GM12875 (cell line): ENCODE results near the gene HSD17B2.

Experiments
- H3K4me3 ChIP-seq: one replicate; pipeline ENCODE4 v1.5.1; 2011; ENCODE audit warnings: low read depth, low read length, control low read depth
- TF ChIP-seq, protein P1 (sequence below): IDR thresholded peaks from 2 replicates; pipeline ENCODE4 v1.5.1; 2011; ENCODE audit warnings: low read depth, mild to moderate bottlenecking, control low read depth, inconsistent platforms, low read length, moderate library complexity, borderline replicate concordance; ENCODE audit not compliant: insufficient read depth

Gene HSD17B2

DNA sequence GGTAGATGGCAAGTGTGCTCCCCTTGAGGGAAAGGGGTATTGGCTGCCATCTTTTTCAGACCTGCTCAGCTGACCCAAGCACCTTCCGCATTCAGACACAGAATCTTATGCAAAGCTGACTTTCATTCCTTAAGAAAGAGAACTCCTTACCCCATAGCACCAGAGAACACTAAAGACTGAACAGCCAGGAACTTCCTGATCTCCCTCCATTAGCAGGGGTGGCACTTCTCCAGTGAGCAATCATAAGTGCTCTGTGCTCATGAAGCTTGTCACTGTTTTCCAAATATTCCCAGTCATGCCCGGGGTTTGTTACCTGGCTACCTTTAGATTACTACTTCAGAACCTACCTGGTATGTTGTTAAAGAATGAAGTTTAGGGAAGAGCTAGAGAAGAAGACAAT, 11.9 kb downstream of the HSD17B2 start:
- H3K4me3 ChIP-seq = no peak overlapping the region
- TF ChIP-seq, protein P1, sequence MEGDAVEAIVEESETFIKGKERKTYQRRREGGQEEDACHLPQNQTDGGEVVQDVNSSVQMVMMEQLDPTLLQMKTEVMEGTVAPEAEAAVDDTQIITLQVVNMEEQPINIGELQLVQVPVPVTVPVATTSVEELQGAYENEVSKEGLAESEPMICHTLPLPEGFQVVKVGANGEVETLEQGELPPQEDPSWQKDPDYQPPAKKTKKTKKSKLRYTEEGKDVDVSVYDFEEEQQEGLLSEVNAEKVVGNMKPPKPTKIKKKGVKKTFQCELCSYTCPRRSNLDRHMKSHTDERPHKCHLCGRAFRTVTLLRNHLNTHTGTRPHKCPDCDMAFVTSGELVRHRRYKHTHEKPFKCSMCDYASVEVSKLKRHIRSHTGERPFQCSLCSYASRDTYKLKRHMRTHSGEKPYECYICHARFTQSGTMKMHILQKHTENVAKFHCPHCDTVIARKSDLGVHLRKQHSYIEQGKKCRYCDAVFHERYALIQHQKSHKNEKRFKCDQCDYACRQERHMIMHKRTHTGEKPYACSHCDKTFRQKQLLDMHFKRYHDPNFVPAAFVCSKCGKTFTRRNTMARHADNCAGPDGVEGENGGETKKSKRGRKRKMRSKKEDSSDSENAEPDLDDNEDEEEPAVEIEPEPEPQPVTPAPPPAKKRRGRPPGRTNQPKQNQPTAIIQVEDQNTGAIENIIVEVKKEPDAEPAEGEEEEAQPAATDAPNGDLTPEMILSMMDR = no peak

DNA sequence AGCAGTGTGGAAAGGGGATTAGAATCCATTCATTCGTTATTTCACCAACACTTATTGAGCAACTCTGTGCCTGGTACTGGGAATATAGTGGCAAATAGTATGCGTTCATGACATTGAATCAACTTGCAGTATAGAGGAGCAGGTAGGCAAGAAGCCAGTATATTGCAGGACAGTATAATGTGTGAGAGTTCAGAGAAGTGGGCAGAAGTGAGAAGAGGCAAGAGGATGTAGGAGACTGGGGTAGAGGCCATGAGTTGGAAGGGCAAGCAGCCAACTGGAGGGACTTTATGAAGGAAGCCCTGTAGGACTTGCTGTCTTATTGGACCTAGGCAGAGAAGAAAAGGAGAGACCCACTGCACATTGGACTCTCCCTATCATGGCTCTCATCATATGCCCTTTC, 12.3 kb downstream of the HSD17B2 start:
- no peak overlapping the region for H3K4me3 ChIP-seq
- TF ChIP-seq, protein P1 = no peak

- H3K4me3 ChIP-seq = no peak overlapping the region
- TF ChIP-seq, protein P1 = no peak
These were observed 12.7 kb downstream of the HSD17B2 start for GRCh38 chr16:82047787-82048186.

- TF ChIP-seq, protein P1 = no peak
- H3K4me3 ChIP-seq = no peak overlapping the region
These were observed 14.4 kb downstream of the HSD17B2 start for GRCh38 chr16:82049484-82049883.

DNA sequence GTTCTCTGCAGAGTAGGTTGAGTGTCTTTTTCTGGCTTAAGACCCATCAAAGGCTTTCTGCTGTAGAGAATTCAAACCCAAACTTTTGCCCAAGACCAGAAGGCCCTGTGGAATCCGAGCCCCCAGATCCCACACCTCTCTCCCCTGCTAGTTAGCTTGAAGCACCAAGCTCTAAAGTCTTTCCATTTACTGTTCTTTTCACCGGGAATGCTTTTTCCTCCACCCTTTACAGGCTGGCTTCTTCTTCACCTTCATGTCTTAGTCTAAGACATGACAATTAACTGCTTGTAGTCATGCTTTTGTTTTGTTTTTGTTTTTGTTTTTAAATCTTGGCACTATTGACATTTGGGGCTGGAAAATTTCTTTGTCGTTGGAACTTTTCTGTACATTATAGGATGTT, 15.5 kb downstream of the HSD17B2 start:
- H3K4me3 ChIP-seq = no peak overlapping the region
- TF ChIP-seq, protein P1 = no peak

DNA sequence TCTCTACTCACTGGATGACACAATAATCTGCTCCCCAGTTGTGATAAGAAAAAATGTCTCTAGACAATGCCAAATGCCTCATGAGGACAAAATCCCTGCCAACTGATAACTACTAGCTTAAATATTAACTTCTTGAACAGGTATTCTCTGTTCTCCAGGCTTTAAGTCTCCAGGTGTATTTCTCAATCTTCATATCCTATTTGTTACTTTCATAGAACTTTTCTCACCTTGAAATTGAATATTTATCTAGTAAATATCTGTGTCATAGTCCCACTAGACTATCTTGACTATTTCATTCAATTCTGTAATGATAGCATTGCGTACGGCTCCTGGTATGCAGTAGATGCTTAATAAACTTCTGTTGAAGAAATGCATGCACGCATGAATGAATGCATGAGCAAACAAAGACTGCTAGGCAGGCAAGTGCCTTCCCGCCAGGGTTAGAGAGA, 15.9 kb downstream of the HSD17B2 start:
- H3K4me3 ChIP-seq = no peak overlapping the region
- TF ChIP-seq, protein P1 = no peak

GRCh38 chr16:82051656-82052055, 16.6 kb downstream of the HSD17B2 start:
- TF ChIP-seq, protein P1 = no peak
- H3K4me3 ChIP-seq = no peak overlapping the region
